CD4-positive, alpha-beta T cell treated with Interleukin-4 for 1 hour (primary cell): ENCODE data around the gene KCNH3.
A peak's percentile ranks its signal among the peaks of the same experiment; 100 is the strongest.
"Not testable (repeated sequence)": the region's sequence is repeated elsewhere in the genome, so short reads cannot be mapped to it uniquely, and the experiment has no call there.

Experiments
- DNase-seq, 2 donors: peaks; one replicate each; pipeline ENCODE4 v3.0.0-alpha.2; 2020 to 2022

KCNH3 gene

GRCh38 chr12:49531745-49532144, 7.1 kb upstream of the KCNH3 start:
- DNase-seq: no peak

- no peak for DNase-seq
Measured at GRCh38 chr12:49533331-49533730, 5.5 kb upstream of the KCNH3 start.

GRCh38 chr12:49534122-49534521, 4.7 kb upstream of the KCNH3 start:
- not testable (repeated sequence) for DNase-seq

GRCh38 chr12:49534731-49535278, 4.0 kb upstream of the KCNH3 start:
- DNase-seq: no peak

GRCh38 chr12:49535921-49536525, 2.8 kb upstream of the KCNH3 start:
- no peak for DNase-seq

- DNase-seq: no peak
Measured at GRCh38 chr12:49536526-49537071, 2.2 kb upstream of the KCNH3 start.

- DNase-seq: no peak
Measured at GRCh38 chr12:49537231-49537751, 1.5 kb upstream of the KCNH3 start.

- peak in 1 of 2 donors; percentile 29 for DNase-seq
Measured at GRCh38 chr12:49537752-49538509, 899 bp upstream of the KCNH3 start.

GRCh38 chr12:49539406-49540228, 787 bp downstream of the KCNH3 start:
- no peak for DNase-seq

- DNase-seq: no peak
Measured at GRCh38 chr12:49540229-49541139, 1.7 kb downstream of the KCNH3 start.

- DNase-seq: no peak
Measured at GRCh38 chr12:49541140-49541861, 2.5 kb downstream of the KCNH3 start.

- no peak for DNase-seq
Measured at GRCh38 chr12:49541911-49542505, 3.2 kb downstream of the KCNH3 start.

- no peak for DNase-seq
Measured at GRCh38 chr12:49542592-49543160, 3.8 kb downstream of the KCNH3 start.

GRCh38 chr12:49543221-49543913, 4.5 kb downstream of the KCNH3 start:
- DNase-seq: no peak

- DNase-seq: no peak
Measured at GRCh38 chr12:49543914-49544815, 5.3 kb downstream of the KCNH3 start.

- no peak for DNase-seq
Measured at GRCh38 chr12:49545815-49546214, 7.0 kb downstream of the KCNH3 start.

GRCh38 chr12:49546481-49546880, 7.7 kb downstream of the KCNH3 start:
- DNase-seq: no peak

GRCh38 chr12:49547090-49547690, 8.4 kb downstream of the KCNH3 start:
- DNase-seq: no peak
